Ovary (tissue), 3 donors: ENCODE results near the gene TMTC2.

Experiments
- EP300 ChIP-seq: sonication (generic); formaldehyde crosslinking; IDR thresholded peaks from one replicate; pipeline ENCODE4 v1.6.1; 2017; ENCODE audit warnings: antibody characterized with exemption
- POLR2A ChIP-seq: fragments of 450-650 bp; IDR thresholded peaks from one replicate; pipeline ENCODE4 v1.6.1; 2017; ENCODE audit warnings: antibody characterized with exemption, mild to moderate bottlenecking, moderate library complexity
- TF ChIP-seq, protein P1 (sequence below), 3 donors: fragments of 450-650 bp in 2 of 3; fragments of 200-600 bp in 1 of 3; IDR thresholded peaks; one replicate each; pipeline versions ENCODE4 v1.5.1 to v1.8.0; 2016 to 2022; ENCODE audit warnings: antibody characterized with exemption in 3 of 3, mild to moderate bottlenecking in 1 of 3
- donor health status: DM: no; HTN: no; CAD: no.

DNA sequence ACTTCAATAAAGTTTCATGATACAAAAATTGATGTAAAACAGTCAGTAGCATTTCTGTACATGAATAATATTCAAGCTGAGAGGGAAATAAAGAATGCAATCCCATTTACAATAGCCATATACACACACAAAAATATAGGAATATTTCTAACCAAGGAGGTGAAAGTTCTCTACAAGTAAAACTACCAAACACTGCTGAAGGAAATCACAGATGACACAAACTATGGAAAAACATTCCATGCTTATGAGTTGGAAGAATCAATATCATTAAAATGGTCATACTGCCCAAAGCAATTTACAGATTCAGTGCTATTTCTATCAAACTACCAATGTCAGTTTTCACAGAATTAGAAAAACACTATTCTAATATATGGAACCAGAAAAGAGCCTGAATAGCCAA lies 272.3 kb downstream of the TMTC2 start:
- TF ChIP-seq, protein P1, sequence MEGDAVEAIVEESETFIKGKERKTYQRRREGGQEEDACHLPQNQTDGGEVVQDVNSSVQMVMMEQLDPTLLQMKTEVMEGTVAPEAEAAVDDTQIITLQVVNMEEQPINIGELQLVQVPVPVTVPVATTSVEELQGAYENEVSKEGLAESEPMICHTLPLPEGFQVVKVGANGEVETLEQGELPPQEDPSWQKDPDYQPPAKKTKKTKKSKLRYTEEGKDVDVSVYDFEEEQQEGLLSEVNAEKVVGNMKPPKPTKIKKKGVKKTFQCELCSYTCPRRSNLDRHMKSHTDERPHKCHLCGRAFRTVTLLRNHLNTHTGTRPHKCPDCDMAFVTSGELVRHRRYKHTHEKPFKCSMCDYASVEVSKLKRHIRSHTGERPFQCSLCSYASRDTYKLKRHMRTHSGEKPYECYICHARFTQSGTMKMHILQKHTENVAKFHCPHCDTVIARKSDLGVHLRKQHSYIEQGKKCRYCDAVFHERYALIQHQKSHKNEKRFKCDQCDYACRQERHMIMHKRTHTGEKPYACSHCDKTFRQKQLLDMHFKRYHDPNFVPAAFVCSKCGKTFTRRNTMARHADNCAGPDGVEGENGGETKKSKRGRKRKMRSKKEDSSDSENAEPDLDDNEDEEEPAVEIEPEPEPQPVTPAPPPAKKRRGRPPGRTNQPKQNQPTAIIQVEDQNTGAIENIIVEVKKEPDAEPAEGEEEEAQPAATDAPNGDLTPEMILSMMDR (IDR thresholded peaks at IDR 0.05) = no peak
- TF ChIP-seq EP300 (no peak), POLR2A (no peak)
